Psoas muscle (tissue), 8 donors: ENCODE measurements around the gene AMY1B. TPM values are rescaled to one million over a fixed set of nuclear protein-coding genes. Genes with fewer than 3 reads are reported as not detected.
"Not testable (repeated sequence)": the region's sequence is repeated elsewhere in the genome, so short reads cannot be mapped to it uniquely, and the experiment has no call there.

Experiments used
- ATAC-seq, 4 donors: fragments of 200-7000 bp; cut with Tn5 transposase; one replicate each; pipeline ENCODE4 v1.9.1; 2020; ENCODE audit warnings: moderate library complexity in 3 of 4, mild to moderate bottlenecking in 2 of 4
- DNase-seq, 2 donors: peaks; one replicate each; pipeline ENCODE4 v3.0.0-alpha.2; 2020
- H3K27ac ChIP-seq: fragments of 200-600 bp; one replicate; pipeline ENCODE4 v1.8.0; 2022
- H3K27me3 ChIP-seq, 3 donors: fragments of 200-600 bp in 1 of 3; one replicate each; pipeline versions ENCODE4 v1.6.1 to v1.8.0; 2013 to 2022; ENCODE audit warnings: low read length in 2 of 3, mild to moderate bottlenecking in 2 of 3, moderate library complexity in 1 of 3; ENCODE audit not compliant: insufficient read depth in 3 of 3
- H3K36me3 ChIP-seq, 2 donors: fragments of 200-600 bp in 1 of 2; one replicate each; pipeline versions ENCODE4 v1.6.1 to v1.8.0; 2013 to 2022; ENCODE audit warnings: low read depth in 1 of 2, mild to moderate bottlenecking in 1 of 2, moderate library complexity in 1 of 2; ENCODE audit not compliant: insufficient read depth in 1 of 2
- H3K4me1 ChIP-seq: fragments of 200-600 bp; one replicate; pipeline ENCODE4 v1.8.0; 2022
- H3K4me3 ChIP-seq: fragments of 200-600 bp; one replicate; pipeline ENCODE4 v1.8.0; 2022; ENCODE audit warnings: mild to moderate bottlenecking
- H3K9me3 ChIP-seq: fragments of 200-600 bp; one replicate; pipeline ENCODE4 v1.8.0; 2022
- WGBS, 3 donors: extraction: QIAGEN DNeasy Blood & Tissue Kit; methylation state at CpG; one replicate each; pipeline versions ENCODE4 v1.1.6 to v1.1.7; 2013; 5-methylcytosine and 5-hydroxymethylcytosine counted together
- intact Hi-C, 2 donors: fragments of 100-400 bp; cut with DNase I; formaldehyde crosslinking; loops; one replicate each; pipeline versions ENCODE4 v1.11.0 to v1.14.2; 2022
- long read RNA-seq, 2 donors: library from polyadenylated mRNA; unstranded; transcript quantifications; one replicate each; pipeline ENCODE4 v2.0.0, GENCODE V29; 2021
- polyA plus RNA-seq, 3 donors: library from polyadenylated mRNA; stranded (reverse); fragments of 200-250 nt; gene quantifications; one replicate each; pipeline ENCODE4 v1.2.3, GENCODE V29; 2013
- total RNA-seq, 4 donors: library from RNA; stranded (reverse); fragmentation: NEBNext Ultra II Directional in 2 of 4; extraction: Animal tissue kit (Norgen Biotek cat#: 25700) in 2 of 4; gene quantifications; one replicate each; pipeline versions ENCODE4 v1.2.1 to v1.2.4, GENCODE V29; 2021 to 2023
- donor health status: healthy with polysubstance abuse.
- donor health status: DM: no; HTN: no; CAD: no; lungs with moderate emphysema.
- donor health status: Bipolar disorder and iron deficiency.
- donor health status: healthy.
- donor health status: DM: yes; HTN: yes; CAD: no.
- donor health status: DM: no; HTN: no; CAD: no.
- donor health status: DM: no; HTN: no; CAD: no.
- donor health status: DM: yes; HTN: yes; CAD: no.

Gene AMY1B
- not detected for total RNA-seq
- polyA plus RNA-seq, result not detected
- long read RNA-seq, donor 1, result 0 reads
- long read RNA-seq, donor 2, result 0 reads

DNA sequence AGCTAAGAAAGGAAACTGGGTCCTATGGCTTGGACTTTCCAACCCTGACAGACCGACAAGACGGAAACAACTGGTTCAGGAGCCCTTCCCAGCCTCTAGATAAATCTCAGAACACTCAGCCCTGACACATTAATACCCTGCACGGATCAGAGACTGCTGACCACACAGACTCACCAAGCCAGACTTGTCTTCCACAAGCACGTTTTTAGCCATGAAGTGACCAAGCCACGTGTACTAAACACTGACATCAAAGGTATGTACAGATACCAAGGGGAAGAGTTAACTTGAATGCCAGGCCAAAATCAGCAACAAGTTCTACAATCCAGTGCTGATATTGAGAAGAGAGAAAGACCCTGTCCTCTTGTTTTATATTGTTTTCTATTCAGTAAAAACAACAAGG, at the start of gene AMY1B:
TSS of gene AMY1B (minus strand) at position 101 of the 400 bp plus-strand sequence. CDS start 571 bp downstream, outside the sequence.
- H3K36me3 ChIP-seq, intact Hi-C loops, H3K9me3 ChIP-seq, H3K4me3 ChIP-seq, H3K4me1 ChIP-seq, ATAC-seq, H3K27ac ChIP-seq, DNase-seq, H3K27me3 ChIP-seq: not testable (repeated sequence)
- WGBS, 3 donors, result no CpG with 5 or more reads among the region's 5 CpGs

DNA sequence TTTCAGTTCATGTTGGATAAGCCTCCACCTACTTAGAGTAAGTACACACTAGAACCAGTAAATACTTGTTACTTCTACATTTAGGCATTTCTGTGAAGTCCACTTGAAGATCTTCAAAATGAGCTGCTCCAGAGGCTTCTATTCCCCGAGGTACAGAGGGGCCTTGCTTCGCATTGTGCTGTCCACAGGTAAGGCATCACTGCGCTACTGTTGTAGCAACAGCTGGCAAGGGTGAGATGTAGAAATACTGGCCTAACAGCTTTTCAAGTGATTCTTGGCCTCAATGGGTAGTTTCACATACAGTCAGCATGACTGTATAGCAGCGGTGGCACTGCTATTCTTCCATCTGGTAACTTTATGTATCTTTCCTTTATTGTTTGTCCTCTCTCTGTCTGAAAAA, 49.0 kb upstream of the AMY1B start:
- DNase-seq, H3K4me1 ChIP-seq, H3K36me3 ChIP-seq, H3K4me3 ChIP-seq, intact Hi-C loops, H3K27me3 ChIP-seq, H3K27ac ChIP-seq, ATAC-seq, H3K9me3 ChIP-seq: not testable (repeated sequence)
- no CpG with 5 or more reads among the region's 4 CpGs for WGBS, 3 donors

DNA sequence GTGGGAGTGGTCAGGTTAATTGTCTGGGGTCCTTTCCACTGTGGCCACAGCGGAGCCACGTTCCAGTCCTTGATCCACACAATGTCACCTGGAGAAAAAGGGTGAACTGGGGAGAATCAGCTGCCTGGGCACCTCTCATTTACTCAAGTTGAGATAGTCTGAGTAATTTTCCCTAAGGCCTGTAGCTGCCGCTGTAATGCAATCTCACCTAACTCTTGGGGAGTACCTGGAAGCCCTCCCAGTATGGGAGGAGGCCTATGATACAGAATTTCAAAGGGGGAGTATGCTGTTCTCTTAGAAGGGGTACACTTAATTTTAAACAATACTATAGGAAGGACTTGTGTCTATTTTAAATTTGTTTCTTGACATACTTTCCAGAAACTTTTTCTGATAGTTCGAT, 48.4 kb upstream of the AMY1B start:
- H3K4me3 ChIP-seq, DNase-seq, H3K27ac ChIP-seq, ATAC-seq, H3K4me1 ChIP-seq, H3K27me3 ChIP-seq, intact Hi-C loops, H3K36me3 ChIP-seq, H3K9me3 ChIP-seq: not testable (repeated sequence)
- no CpG with 5 or more reads among the region's 4 CpGs for WGBS, 3 donors

DNA sequence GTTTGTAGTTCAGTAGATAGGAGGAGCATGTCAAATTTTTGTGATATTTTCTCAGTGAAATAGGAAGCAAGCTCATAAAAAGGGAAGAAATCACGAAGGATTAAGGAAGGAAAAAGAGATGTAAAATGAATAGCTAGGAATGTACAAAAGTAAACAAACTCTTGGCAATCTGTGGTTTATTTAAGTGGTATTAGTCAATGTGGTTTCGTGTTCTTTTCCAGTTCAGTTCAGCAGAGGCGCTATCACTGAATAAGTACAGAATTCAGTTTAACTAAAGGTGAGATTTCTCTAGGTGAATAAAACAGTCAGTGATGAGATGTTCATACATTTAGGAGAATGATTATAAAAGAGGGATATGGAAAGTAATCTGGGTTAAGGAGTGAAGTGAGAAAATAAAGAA, 42.0 kb upstream of the AMY1B start:
- no CpG with 5 or more reads among the region's 3 CpGs for WGBS, 3 donors
- not testable (repeated sequence) for H3K27me3 ChIP-seq, ATAC-seq

DNA sequence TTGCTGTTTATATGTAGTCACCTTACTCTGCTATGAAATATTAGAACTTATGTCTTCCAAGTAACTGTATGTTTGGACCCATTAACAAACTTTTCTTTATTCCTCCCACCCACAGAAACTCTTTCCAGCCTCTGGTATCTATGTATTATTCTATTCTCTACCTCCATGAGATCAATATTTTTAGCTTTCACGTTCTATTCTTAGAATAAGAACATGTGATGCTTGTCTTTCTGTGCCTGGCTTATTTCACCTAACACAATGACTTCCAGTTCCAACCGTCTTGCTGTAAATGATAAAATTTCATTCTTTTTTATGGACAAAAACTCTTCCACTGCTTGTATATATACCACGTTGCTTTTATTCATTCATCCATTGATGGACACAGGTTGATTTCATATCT, 39.3 kb upstream of the AMY1B start:
- H3K9me3 ChIP-seq, H3K4me3 ChIP-seq, DNase-seq, H3K36me3 ChIP-seq, ATAC-seq, H3K4me1 ChIP-seq, H3K27ac ChIP-seq, intact Hi-C loops, H3K27me3 ChIP-seq: not testable (repeated sequence)
- no CpG with 5 or more reads among the region's 3 CpGs for WGBS, 3 donors

More for the DNA sequence above, 42.0 kb upstream of the AMY1B start:
- H3K36me3 ChIP-seq, H3K9me3 ChIP-seq, H3K4me3 ChIP-seq, H3K27ac ChIP-seq, H3K4me1 ChIP-seq, intact Hi-C loops, DNase-seq: not testable (repeated sequence)

DNA sequence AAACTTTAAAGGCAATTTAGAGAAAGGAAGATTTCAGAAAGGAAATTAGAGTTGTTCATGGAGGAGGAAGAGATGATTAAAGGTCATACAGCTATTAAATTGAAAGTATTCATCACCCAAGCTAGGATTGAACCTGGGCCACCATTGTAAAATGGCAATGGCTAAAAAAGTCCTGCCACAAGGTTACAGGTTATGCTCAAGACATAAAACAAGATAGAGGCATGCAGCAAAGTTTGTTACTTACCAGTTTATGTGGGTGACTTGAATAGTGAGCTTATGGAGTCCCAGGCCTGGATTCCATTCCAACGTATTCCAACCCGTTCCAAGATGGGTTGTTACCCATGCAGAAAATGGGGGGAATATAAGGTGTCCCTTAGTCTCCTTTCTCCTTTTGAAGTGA, 25.5 kb upstream of the AMY1B start:
- DNase-seq, ATAC-seq, H3K4me3 ChIP-seq, H3K36me3 ChIP-seq, intact Hi-C loops, H3K9me3 ChIP-seq, H3K27ac ChIP-seq, H3K4me1 ChIP-seq, H3K27me3 ChIP-seq: not testable (repeated sequence)
- no CpG with 5 or more reads among the region's 2 CpGs for WGBS, 3 donors

DNA sequence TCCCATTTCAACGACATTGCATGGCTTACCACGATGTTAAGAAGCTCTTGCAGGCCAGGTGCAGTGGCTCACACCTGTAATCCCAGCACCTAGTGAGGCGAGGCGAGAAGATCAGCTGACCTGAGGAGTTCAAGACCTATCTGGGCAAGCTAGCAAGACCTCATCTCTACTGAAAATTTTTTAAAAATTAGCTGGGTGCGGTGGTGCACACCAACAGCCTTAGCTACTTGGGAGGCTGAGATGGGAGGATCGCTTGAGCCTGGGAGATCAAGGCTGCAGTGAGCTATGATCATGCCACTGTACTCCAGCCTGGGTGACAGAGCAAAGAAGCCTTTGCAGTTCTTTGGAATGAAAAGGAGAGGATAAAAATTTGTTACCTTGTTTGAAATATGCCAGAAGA, 21.4 kb upstream of the AMY1B start:
- H3K27ac ChIP-seq, H3K36me3 ChIP-seq, H3K4me1 ChIP-seq, H3K9me3 ChIP-seq, ATAC-seq, intact Hi-C loops, H3K27me3 ChIP-seq, H3K4me3 ChIP-seq: not testable (repeated sequence)
- WGBS, 3 donors, result 69 to 92% (median 69%) methylated on average over 4 to 6 of the region's 6 CpGs
- peak in 1 of 2 donors; percentile 2 for DNase-seq

DNA sequence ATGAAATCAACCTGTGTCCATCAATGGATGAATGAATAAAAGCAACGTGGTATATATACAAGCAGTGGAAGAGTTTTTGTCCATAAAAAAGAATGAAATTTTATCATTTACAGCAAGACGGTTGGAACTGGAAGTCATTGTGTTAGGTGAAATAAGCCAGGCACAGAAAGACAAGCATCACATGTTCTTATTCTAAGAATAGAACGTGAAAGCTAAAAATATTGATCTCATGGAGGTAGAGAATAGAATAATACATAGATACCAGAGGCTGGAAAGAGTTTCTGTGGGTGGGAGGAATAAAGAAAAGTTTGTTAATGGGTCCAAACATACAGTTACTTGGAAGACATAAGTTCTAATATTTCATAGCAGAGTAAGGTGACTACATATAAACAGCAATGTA, 14.4 kb upstream of the AMY1B start:
- H3K27me3 ChIP-seq, intact Hi-C loops, H3K4me3 ChIP-seq, ATAC-seq, H3K9me3 ChIP-seq, H3K36me3 ChIP-seq, H3K27ac ChIP-seq, H3K4me1 ChIP-seq, DNase-seq: not testable (repeated sequence)
- no CpG with 5 or more reads among the region's 3 CpGs for WGBS, 3 donors

DNA sequence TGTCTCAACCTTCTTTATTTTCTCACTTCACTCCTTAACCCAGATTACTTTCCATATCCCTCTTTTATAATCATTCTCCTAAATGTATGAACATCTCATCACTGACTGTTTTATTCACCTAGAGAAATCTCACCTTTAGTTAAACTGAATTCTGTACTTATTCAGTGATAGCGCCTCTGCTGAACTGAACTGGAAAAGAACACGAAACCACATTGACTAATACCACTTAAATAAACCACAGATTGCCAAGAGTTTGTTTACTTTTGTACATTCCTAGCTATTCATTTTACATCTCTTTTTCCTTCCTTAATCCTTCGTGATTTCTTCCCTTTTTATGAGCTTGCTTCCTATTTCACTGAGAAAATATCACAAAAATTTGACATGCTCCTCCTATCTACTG, 11.7 kb upstream of the AMY1B start:
- H3K36me3 ChIP-seq, H3K4me3 ChIP-seq, ATAC-seq, H3K27me3 ChIP-seq, H3K9me3 ChIP-seq, intact Hi-C loops, H3K4me1 ChIP-seq, H3K27ac ChIP-seq, DNase-seq: not testable (repeated sequence)
- no CpG with 5 or more reads among the region's 3 CpGs for WGBS, 3 donors

DNA sequence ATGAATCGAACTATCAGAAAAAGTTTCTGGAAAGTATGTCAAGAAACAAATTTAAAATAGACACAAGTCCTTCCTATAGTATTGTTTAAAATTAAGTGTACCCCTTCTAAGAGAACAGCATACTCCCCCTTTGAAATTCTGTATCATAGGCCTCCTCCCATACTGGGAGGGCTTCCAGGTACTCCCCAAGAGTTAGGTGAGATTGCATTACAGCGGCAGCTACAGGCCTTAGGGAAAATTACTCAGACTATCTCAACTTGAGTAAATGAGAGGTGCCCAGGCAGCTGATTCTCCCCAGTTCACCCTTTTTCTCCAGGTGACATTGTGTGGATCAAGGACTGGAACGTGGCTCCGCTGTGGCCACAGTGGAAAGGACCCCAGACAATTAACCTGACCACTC, 5.2 kb upstream of the AMY1B start:
- H3K9me3 ChIP-seq, H3K27ac ChIP-seq, H3K4me3 ChIP-seq, DNase-seq, H3K27me3 ChIP-seq, H3K36me3 ChIP-seq, intact Hi-C loops, H3K4me1 ChIP-seq, ATAC-seq: not testable (repeated sequence)
- no CpG with 5 or more reads among the region's 4 CpGs for WGBS, 3 donors

DNA sequence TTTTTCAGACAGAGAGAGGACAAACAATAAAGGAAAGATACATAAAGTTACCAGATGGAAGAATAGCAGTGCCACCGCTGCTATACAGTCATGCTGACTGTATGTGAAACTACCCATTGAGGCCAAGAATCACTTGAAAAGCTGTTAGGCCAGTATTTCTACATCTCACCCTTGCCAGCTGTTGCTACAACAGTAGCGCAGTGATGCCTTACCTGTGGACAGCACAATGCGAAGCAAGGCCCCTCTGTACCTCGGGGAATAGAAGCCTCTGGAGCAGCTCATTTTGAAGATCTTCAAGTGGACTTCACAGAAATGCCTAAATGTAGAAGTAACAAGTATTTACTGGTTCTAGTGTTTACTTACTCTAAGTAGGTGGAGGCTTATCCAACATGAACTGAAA, 4.7 kb upstream of the AMY1B start:
- H3K4me3 ChIP-seq, H3K27ac ChIP-seq, H3K27me3 ChIP-seq, ATAC-seq, H3K36me3 ChIP-seq, DNase-seq, H3K9me3 ChIP-seq, intact Hi-C loops, H3K4me1 ChIP-seq: not testable (repeated sequence)
- WGBS, 3 donors, result no CpG with 5 or more reads among the region's 4 CpGs

DNA sequence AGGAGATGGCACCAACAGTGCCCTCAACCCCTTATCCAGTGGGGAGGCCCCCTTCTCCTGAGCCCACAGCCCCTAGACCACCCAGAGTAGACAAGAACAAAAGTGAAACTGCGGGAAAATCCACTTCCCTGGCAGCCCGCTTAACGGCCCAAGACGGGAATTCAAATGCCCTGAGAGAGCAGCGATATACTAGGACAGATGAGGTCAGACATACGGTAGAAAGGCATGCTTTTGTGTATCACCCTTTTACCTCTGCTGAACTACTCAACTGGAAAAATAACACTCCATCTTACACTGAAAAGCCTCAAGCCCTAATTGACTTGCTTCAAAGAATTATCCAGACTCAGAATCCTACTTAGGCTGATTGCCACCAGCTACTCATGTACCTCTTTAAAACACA, 1.4 kb upstream of the AMY1B start:
- no CpG with 5 or more reads among the region's 6 CpGs for WGBS, 3 donors
- H3K4me1 ChIP-seq, H3K27ac ChIP-seq, H3K36me3 ChIP-seq, intact Hi-C loops, H3K9me3 ChIP-seq, H3K4me3 ChIP-seq, DNase-seq, ATAC-seq, H3K27me3 ChIP-seq: not testable (repeated sequence)
